Measurements from ENCODE around the gene ASB16. TPM values are rescaled to one million over a fixed set of nuclear protein-coding genes. Genes with fewer than 3 reads are reported as not detected.

ASB16 gene
- total RNA-seq, 2 experiments from 2014 or later, result 0.38 TPM; not detected in 1

GRCh38 chr17:44207319-44207718 is 36.8 kb downstream of the ASB16 start:
- no peak overlapping the region for H3K4me3 Mint-ChIP-seq
- H3K4me1 Mint-ChIP-seq, result peaks cover 59% of the 10 kb centered on the region
- POLR2A ChIA-PET, result interaction anchor here (18.0 to 25.4 kb wide), 2 partner anchors 7 to 12 kb away, joined by 504 read pairs; partner anchors contain the start of genes ATXN7L3, TMUB2 and UBTF
- H3K27me3 Mint-ChIP-seq, result no peaks in the 10 kb centered on the region
- H3K36me3 Mint-ChIP-seq (ENCODE audit: low read depth), result peaks cover 37% of the 10 kb centered on the region
- H3K27ac Mint-ChIP-seq, result no peak overlapping the region
- no peaks in the 10 kb centered on the region for H3K9me3 Mint-ChIP-seq
- CTCF ChIA-PET, result no interaction called here
- no peak for DNase-seq

GRCh38 chr17:44207743-44208142 is 37.2 kb downstream of the ASB16 start:
- Mint-ChIP-seq H3K4me3 (no peak overlapping the region), H3K27ac (no peak overlapping the region), H3K9me3 (no peaks in the 10 kb centered on the region), H3K36me3 (ENCODE audit: low read depth) (peaks cover 39% of the 10 kb centered on the region), H3K4me1 (peaks cover 56% of the 10 kb centered on the region), H3K27me3 (no peaks in the 10 kb centered on the region)
- DNase-seq, result no peak
- CTCF ChIA-PET, result interaction anchor here (0.5 kb wide), 1 partner anchor 162 kb away, joined by 4 read pairs; no protein-coding TSS in a partner anchor
- POLR2A ChIA-PET, result interaction anchor here (0.9 to 25.4 kb wide), 3 partner anchors 6 to 124 kb away, joined by 3 to 504 read pairs (median 504); partner anchors contain the start of genes ATXN7L3, TMUB2 and UBTF

DNA sequence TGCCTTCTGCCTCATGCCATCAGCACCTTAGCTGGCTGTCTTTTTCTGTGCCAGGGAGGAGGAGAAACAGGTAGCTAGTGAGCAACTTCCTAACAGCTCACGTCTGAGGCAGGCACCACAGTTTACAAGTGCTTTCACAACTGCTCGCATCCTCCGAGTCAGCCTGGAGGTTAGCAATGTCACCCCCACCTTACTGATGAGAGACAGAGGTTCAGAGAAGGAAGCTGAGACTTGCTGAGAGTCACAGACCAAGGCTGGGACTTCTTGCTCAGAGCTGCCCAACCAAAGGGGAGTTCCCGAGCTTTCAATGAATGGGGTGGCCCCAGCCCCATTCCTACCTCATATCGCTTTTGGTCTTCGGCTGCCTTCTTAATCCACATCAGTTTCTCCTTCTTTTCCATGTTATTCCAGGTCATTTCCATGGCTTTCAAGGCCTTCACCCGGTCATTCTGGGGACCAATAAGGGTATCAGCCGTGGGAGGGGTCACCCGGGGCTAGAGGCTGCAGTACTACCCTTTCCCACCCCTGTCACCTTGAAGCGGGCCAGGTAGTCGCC is 39.4 kb downstream of the ASB16 start:
- Mint-ChIP-seq H3K27me3 (no peaks in the 10 kb centered on the region), H3K9me3 (no peaks in the 10 kb centered on the region), H3K36me3 (ENCODE audit: low read depth) (peaks cover 60% of the 10 kb centered on the region), H3K4me3 (peak overlapping the region; percentile 60), H3K4me1 (peaks cover 46% of the 10 kb centered on the region), H3K27ac (peak overlapping the region; percentile 83)
- DNase-seq, result peak; percentile 47
- ChIA-PET CTCF (interaction anchor here (0.6 to 4.1 kb wide), 28 partner anchors 9 to 313 kb away, joined by 3 to 65 read pairs (median 6); partner anchors contain the start of genes ATXN7L3, GRN, HDAC5 and SLC25A39), POLR2A (interaction anchor here (1.1 to 18.0 kb wide), 13 partner anchors 8 to 153 kb away, joined by 3 to 504 read pairs (median 6); partner anchors contain the start of genes ATXN7L3, FAM171A2, GRN and SLC25A39)

GRCh38 chr17:44210342-44211192 is 40.1 kb downstream of the ASB16 start:
- CTCF ChIA-PET, result interaction anchor here (0.6 to 4.1 kb wide), 30 partner anchors 9 to 313 kb away, joined by 3 to 65 read pairs (median 4); partner anchors contain the start of genes ATXN7L3, GRN, HDAC5 and SLC25A39
- H3K9me3 Mint-ChIP-seq, result no peaks in the 10 kb centered on the region
- H3K4me1 Mint-ChIP-seq, result peaks cover 53% of the 10 kb centered on the region
- H3K27ac Mint-ChIP-seq, result peak overlapping the region; percentile 83
- peak; percentile 94 for DNase-seq
- no peaks in the 10 kb centered on the region for H3K27me3 Mint-ChIP-seq
- POLR2A ChIA-PET, result interaction anchor here (1.1 to 18.0 kb wide), 14 partner anchors 7 to 153 kb away, joined by 3 to 504 read pairs (median 6); partner anchors contain the start of genes ATXN7L3, FAM171A2, GRN and SLC25A39
- H3K4me3 Mint-ChIP-seq, result peak overlapping the region; percentile 60
- peaks cover 67% of the 10 kb centered on the region for H3K36me3 Mint-ChIP-seq (ENCODE audit: low read depth)

- POLR2A ChIA-PET, result interaction anchor here (1.0 to 18.0 kb wide), 8 partner anchors 9 to 140 kb away, joined by 3 to 504 read pairs (median 6); partner anchors contain the start of genes ATXN7L3, GRN, SLC25A39 and TMUB2
- CTCF ChIA-PET, result interaction anchor here (0.6 to 4.1 kb wide), 10 partner anchors 8 to 813 kb away, joined by 3 to 65 read pairs (median 12); partner anchors contain the start of genes GRN, TMUB2 and UBTF
- H3K27me3 Mint-ChIP-seq, result no peaks in the 10 kb centered on the region
- H3K27ac Mint-ChIP-seq, result peak overlapping the region; percentile 21
- no peak for DNase-seq
- H3K36me3 Mint-ChIP-seq (ENCODE audit: low read depth), result peaks cover 70% of the 10 kb centered on the region
- H3K4me1 Mint-ChIP-seq, result peaks cover 61% of the 10 kb centered on the region
- no peak overlapping the region for H3K4me3 Mint-ChIP-seq
- H3K9me3 Mint-ChIP-seq, result no peaks in the 10 kb centered on the region
These were observed 41.1 kb downstream of the ASB16 start for GRCh38 chr17:44211281-44212265.

DNA sequence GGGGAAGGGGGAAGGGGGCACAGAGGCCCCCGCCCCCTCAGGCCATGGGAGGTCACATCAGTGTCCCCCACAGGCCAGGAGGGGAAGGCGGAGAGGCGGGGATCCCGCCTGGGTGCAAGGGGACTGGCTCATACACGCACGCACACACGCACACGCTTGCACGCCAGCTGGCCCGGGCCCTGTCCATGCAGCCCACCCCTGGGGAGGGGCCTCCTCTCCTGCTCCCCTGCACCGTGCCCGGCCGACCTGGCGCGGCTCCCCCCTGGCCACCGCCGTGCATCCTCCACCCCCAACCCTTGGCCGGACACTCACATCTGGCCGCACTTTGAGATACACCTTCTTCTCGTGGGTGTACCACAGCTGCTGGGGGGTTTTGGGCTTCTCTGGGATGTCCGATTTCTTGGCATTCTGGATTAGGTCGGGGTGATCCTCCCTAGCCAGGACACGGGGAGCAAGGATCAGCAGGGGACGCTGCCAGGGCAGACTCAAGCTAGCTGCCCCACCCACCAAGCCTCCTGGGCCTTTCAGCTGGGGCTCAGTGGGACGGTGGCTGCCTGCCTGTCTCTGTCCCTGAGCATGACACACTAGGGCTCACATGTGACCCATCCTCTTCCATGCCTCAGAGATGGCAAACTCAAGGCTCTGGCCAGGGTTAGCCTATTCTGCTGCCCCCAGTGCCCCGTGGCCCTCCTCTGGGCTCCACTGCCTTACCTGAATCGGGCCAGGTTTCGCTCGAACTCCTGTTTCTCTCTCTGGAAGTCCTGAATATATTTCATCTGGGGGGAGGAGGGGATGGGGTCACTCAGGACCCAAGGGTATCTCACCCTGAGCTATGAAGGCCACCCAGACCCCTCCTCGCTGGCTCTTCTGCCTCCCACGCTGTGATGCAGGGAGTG is 42.3 kb downstream of the ASB16 start:
- H3K4me3 Mint-ChIP-seq, result no peak overlapping the region
- peaks cover 73% of the 10 kb centered on the region for H3K36me3 Mint-ChIP-seq (ENCODE audit: low read depth)
- peaks cover 67% of the 10 kb centered on the region for H3K4me1 Mint-ChIP-seq
- ChIA-PET POLR2A (interaction anchor here (1.0 to 18.0 kb wide), 4 partner anchors 8 to 113 kb away, joined by 3 to 504 read pairs (median 50); partner anchors contain the start of genes ATXN7L3, SLC25A39, TMUB2 and UBTF), CTCF (interaction anchor here (1.0 to 3.5 kb wide), 2 partner anchors 9 to 25 kb away, joined by 3 to 35 read pairs; partner anchors contain the start of gene TMUB2)
- no peaks in the 10 kb centered on the region for H3K9me3 Mint-ChIP-seq
- no peak overlapping the region for H3K27ac Mint-ChIP-seq
- no peak for DNase-seq
- no peaks in the 10 kb centered on the region for H3K27me3 Mint-ChIP-seq

DNA sequence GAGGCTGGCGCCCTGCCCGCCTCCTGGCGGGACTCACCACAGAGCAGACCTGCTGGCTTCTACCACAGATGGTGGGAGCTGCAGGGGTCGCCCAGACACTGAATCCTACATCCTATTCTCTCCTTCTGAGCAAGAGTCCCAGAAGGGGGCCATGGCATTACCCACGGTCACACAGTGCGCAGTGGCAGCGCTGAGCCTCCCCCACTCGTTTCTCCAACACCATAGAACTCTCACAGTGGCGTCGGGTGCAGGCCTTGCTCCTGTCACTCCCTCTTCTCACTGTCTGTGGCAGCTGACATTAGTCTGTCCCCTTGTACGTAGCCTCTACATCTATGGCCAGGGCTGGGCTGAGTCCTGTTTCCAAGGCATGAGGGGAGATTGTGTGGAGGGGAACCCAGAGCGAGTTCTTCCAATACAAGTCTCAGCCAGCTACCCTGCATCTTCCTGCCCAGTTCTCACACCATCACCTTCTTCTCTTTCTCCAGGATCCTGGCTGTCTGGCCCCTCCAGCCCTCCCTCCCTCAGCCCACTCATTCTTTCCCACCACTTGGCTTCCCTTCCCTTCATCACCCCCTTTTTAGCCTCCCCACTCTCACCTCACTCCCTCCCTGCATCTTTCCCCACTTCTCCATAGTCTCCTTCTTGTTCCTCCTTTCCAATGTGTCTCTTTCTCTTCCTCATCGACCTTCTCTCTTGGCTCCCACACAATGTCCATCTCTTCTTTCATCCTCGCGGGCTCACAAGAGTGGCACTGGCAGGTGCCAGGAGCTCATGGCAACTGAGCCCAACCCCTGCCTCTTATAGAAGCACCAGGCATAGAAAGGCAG is 43.1 kb downstream of the ASB16 start:
- no peak for DNase-seq
- H3K4me3 Mint-ChIP-seq, result no peak overlapping the region
- H3K27me3 Mint-ChIP-seq, result no peaks in the 10 kb centered on the region
- H3K4me1 Mint-ChIP-seq, result peaks cover 63% of the 10 kb centered on the region
- ChIA-PET CTCF (interaction anchor here (1.0 to 1.5 kb wide), 2 partner anchors 10 kb away, joined by 3 read pairs; no protein-coding TSS in a partner anchor), POLR2A (interaction anchor here (4.9 to 18.0 kb wide), 2 partner anchors 7 to 19 kb away, joined by 67 to 504 read pairs; partner anchors contain the start of genes ATXN7L3, TMUB2 and UBTF)
- H3K9me3 Mint-ChIP-seq, result no peaks in the 10 kb centered on the region
- H3K27ac Mint-ChIP-seq, result peak overlapping the region; percentile 55
- peaks cover 68% of the 10 kb centered on the region for H3K36me3 Mint-ChIP-seq (ENCODE audit: low read depth)

DNA sequence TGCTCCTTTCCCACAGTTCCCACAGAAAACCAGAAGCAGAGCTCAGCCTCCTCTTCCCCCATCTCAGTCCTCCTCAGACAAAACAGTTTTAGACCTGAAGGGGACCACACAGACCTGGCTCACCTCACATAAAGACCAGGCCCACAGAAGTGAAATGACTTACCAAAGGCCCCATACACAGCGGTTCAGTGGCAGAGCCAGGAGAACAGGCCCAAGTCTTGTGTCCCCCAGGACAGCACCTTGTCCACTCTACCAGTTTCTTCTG is 43.7 kb downstream of the ASB16 start:
- peaks cover 66% of the 10 kb centered on the region for H3K36me3 Mint-ChIP-seq (ENCODE audit: low read depth)
- H3K27ac Mint-ChIP-seq, result peak overlapping the region; percentile 55
- peaks cover 60% of the 10 kb centered on the region for H3K4me1 Mint-ChIP-seq
- POLR2A ChIA-PET, result interaction anchor here (8.5 to 18.0 kb wide), 2 partner anchors 19 to 110 kb away, joined by 117 to 504 read pairs; partner anchors contain the start of genes ATXN7L3, SLC25A39 and TMUB2
- DNase-seq, result no peak
- no peaks in the 10 kb centered on the region for H3K27me3 Mint-ChIP-seq
- H3K9me3 Mint-ChIP-seq, result no peaks in the 10 kb centered on the region
- H3K4me3 Mint-ChIP-seq, result no peak overlapping the region
- CTCF ChIA-PET, result interaction anchor here (1.5 kb wide), 1 partner anchor 10 kb away, joined by 3 read pairs; no protein-coding TSS in a partner anchor

GRCh38 chr17:44214896-44215295 is 44.4 kb downstream of the ASB16 start:
- H3K36me3 Mint-ChIP-seq (ENCODE audit: low read depth), result peaks cover 59% of the 10 kb centered on the region
- CTCF ChIA-PET, result interaction anchor here (1.5 kb wide), 1 partner anchor 11 kb away, joined by 3 read pairs; no protein-coding TSS in a partner anchor
- H3K4me3 Mint-ChIP-seq, result peak overlapping the region; percentile 36
- peaks cover 52% of the 10 kb centered on the region for H3K4me1 Mint-ChIP-seq
- H3K27me3 Mint-ChIP-seq, result no peaks in the 10 kb centered on the region
- peak overlapping the region; percentile 81 for H3K27ac Mint-ChIP-seq
- H3K9me3 Mint-ChIP-seq, result no peaks in the 10 kb centered on the region
- POLR2A ChIA-PET, result interaction anchor here (1.2 to 18.0 kb wide), 3 partner anchors 20 to 109 kb away, joined by 3 to 504 read pairs (median 117); partner anchors contain the start of genes ATXN7L3, SLC25A39 and TMUB2
- DNase-seq, result no peak

DNA sequence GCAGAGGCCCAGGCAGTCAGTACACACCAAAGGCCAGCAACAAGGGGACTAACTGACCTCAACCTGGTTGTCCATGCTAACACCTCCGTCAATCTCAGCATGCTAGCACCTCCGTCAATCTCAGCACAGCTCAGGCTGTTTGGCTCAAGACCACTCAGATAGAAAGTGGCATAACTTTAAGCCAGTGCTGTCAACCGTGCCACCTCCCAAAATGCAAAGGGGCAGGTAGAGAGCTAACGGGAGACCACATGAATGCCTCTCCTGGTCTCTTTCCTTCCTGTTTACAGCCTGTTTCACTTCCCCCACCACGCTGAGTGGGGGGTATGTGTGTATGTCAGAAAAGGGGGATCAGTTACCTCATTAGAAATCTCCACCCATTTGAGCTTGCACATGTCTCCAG is 45.7 kb downstream of the ASB16 start:
- Mint-ChIP-seq H3K36me3 (ENCODE audit: low read depth) (peaks cover 58% of the 10 kb centered on the region), H3K27ac (peak overlapping the region; percentile 81), H3K27me3 (no peaks in the 10 kb centered on the region), H3K4me1 (peaks cover 46% of the 10 kb centered on the region), H3K9me3 (no peaks in the 10 kb centered on the region), H3K4me3 (peak overlapping the region; percentile 90)
- peak; percentile 52 for DNase-seq
- ChIA-PET POLR2A (interaction anchor here (0.7 to 18.0 kb wide), 10 partner anchors 21 to 1101 kb away, joined by 3 to 504 read pairs (median 3); partner anchors contain the start of genes ATXN7L3, HDAC5, MAP3K14 and SLC25A39), CTCF (interaction anchor here (0.9 to 3.8 kb wide), 5 partner anchors 9 to 129 kb away, joined by 4 to 31 read pairs (median 4); partner anchors contain the start of genes ATXN7L3 and GRN)
